H1 (cell line): ENCODE results near the gene MDK. TPM values are rescaled to one million over a fixed set of nuclear protein-coding genes. Genes with fewer than 3 reads are reported as not detected.

ENCODE experiments used
- MAFK ChIP-seq: IDR thresholded peaks from 2 replicates; pipeline ENCODE4 v1.6.1; 2012; ENCODE audit warnings: low read depth, mild to moderate bottlenecking, improper control_type of control experiment, low read length
- polyA plus RNA-seq, 7 experiments: library from polyadenylated mRNA; depleted of rRNA in 3 of 7; stranded (reverse) in 5 of 7; unstranded in 2 of 7; fragments of >200 nt in 5 of 7; fragments of 200-250 nt in 2 of 7; gene quantifications; 1 replicate in 5 of 7; 2 replicates in 1 of 7; 4 replicates in 1 of 7; pipeline versions ENCODE4 v1.2.1 to v1.2.3, GENCODE V29; 2011 to 2013; ENCODE audit warnings: missing spikeins in 2 of 7, mixed read lengths in 2 of 7
- total RNA-seq: library from RNA; stranded (reverse); fragmentation: NEBNext Ultra II Directional; extraction: Animal tissue kit (Norgen Biotek cat#: 25700); gene quantifications from 2 replicates; pipeline ENCODE4 v1.2.1, GENCODE V29; 2021
- TF ChIP-seq, protein P1 (sequence below): fragments of 300-600 bp; sonication (generic); IDR thresholded peaks from 2 replicates; pipeline ENCODE4 v1.7.1; 2012; ENCODE audit warnings: low read length, moderate library complexity, mild to moderate bottlenecking, inconsistent platforms; ENCODE audit not compliant: insufficient replicate concordance

Gene MDK
- total and polyA plus RNA-seq, 2 of the 8 experiments (the other 6 are each of a cell fraction or from before 2014, with no cell fraction given) = 309 to 606 TPM

DNA sequence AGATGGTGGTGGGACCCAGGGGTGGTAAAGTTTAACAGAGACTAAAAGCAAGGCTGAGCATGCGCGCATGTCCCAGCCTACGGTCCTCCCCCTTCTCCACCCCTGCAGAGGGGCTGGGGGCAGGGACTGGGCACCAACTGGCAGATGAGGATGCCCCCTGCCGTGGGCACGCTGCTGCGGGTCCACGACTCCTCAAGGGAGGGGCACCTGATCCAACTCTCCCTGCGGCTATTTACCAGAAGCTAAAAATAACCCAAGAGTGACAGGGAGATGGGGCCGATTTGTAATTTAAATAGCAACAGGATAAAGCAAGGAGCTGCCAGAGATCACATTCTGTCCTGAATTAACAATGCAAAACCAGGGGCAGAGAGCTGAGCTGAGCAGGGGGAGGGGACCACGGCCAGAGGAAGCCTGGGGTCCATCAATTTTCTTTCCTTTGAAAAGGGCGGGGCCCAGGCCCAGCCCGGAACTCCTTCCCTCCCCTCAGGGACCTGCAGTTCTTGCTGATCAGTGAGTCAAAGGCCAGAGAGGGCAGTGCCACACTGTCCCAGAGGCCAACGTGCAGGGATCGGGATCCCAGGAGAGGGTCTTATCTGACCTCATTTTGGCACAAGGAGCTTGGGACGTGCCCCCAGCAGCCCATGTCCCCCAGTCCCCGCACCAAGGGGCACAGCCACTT, 42.3 kb upstream of the MDK start (continued):
- TF ChIP-seq, protein P1, sequence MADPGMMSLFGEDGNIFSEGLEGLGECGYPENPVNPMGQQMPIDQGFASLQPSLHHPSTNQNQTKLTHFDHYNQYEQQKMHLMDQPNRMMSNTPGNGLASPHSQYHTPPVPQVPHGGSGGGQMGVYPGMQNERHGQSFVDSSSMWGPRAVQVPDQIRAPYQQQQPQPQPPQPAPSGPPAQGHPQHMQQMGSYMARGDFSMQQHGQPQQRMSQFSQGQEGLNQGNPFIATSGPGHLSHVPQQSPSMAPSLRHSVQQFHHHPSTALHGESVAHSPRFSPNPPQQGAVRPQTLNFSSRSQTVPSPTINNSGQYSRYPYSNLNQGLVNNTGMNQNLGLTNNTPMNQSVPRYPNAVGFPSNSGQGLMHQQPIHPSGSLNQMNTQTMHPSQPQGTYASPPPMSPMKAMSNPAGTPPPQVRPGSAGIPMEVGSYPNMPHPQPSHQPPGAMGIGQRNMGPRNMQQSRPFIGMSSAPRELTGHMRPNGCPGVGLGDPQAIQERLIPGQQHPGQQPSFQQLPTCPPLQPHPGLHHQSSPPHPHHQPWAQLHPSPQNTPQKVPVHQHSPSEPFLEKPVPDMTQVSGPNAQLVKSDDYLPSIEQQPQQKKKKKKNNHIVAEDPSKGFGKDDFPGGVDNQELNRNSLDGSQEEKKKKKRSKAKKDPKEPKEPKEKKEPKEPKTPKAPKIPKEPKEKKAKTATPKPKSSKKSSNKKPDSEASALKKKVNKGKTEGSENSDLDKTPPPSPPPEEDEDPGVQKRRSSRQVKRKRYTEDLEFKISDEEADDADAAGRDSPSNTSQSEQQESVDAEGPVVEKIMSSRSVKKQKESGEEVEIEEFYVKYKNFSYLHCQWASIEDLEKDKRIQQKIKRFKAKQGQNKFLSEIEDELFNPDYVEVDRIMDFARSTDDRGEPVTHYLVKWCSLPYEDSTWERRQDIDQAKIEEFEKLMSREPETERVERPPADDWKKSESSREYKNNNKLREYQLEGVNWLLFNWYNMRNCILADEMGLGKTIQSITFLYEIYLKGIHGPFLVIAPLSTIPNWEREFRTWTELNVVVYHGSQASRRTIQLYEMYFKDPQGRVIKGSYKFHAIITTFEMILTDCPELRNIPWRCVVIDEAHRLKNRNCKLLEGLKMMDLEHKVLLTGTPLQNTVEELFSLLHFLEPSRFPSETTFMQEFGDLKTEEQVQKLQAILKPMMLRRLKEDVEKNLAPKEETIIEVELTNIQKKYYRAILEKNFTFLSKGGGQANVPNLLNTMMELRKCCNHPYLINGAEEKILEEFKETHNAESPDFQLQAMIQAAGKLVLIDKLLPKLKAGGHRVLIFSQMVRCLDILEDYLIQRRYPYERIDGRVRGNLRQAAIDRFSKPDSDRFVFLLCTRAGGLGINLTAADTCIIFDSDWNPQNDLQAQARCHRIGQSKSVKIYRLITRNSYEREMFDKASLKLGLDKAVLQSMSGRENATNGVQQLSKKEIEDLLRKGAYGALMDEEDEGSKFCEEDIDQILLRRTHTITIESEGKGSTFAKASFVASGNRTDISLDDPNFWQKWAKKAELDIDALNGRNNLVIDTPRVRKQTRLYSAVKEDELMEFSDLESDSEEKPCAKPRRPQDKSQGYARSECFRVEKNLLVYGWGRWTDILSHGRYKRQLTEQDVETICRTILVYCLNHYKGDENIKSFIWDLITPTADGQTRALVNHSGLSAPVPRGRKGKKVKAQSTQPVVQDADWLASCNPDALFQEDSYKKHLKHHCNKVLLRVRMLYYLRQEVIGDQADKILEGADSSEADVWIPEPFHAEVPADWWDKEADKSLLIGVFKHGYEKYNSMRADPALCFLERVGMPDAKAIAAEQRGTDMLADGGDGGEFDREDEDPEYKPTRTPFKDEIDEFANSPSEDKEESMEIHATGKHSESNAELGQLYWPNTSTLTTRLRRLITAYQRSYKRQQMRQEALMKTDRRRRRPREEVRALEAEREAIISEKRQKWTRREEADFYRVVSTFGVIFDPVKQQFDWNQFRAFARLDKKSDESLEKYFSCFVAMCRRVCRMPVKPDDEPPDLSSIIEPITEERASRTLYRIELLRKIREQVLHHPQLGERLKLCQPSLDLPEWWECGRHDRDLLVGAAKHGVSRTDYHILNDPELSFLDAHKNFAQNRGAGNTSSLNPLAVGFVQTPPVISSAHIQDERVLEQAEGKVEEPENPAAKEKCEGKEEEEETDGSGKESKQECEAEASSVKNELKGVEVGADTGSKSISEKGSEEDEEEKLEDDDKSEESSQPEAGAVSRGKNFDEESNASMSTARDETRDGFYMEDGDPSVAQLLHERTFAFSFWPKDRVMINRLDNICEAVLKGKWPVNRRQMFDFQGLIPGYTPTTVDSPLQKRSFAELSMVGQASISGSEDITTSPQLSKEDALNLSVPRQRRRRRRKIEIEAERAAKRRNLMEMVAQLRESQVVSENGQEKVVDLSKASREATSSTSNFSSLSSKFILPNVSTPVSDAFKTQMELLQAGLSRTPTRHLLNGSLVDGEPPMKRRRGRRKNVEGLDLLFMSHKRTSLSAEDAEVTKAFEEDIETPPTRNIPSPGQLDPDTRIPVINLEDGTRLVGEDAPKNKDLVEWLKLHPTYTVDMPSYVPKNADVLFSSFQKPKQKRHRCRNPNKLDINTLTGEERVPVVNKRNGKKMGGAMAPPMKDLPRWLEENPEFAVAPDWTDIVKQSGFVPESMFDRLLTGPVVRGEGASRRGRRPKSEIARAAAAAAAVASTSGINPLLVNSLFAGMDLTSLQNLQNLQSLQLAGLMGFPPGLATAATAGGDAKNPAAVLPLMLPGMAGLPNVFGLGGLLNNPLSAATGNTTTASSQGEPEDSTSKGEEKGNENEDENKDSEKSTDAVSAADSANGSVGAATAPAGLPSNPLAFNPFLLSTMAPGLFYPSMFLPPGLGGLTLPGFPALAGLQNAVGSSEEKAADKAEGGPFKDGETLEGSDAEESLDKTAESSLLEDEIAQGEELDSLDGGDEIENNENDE = peak; percentile 82
- no peak for TF ChIP-seq MAFK
